Superior temporal gyrus (tissue), 1 donor: ENCODE data around the gene CAPG.
A peak's percentile ranks its signal among the peaks of the same experiment; 100 is the strongest.

Source experiments
- DNase-seq: peaks from one replicate; pipeline ENCODE4 v3.0.0-alpha.2; 2016; ENCODE audit errors: extremely low spot score

The CAPG gene

DNA sequence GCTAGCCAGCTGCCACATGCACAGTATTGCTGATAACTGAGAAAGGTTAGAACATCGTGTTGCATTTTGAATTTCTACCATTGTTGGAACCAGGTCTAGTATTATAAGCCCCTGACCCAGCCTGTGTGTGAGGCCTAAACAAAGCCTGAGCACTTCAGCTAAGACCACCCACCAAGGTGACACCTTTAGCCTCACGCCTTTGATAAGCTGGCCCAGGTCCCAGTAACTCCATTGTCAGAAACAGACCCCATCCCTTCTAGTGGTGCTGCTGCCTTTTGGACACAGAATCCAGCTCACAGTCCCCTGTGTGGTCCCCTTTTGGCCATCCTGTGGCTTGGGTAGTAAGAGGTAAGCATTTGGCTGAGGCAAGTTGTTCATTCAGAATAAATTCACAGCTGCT is 54.0 kb downstream of the CAPG start:
- DNase-seq, result no peak

DNA sequence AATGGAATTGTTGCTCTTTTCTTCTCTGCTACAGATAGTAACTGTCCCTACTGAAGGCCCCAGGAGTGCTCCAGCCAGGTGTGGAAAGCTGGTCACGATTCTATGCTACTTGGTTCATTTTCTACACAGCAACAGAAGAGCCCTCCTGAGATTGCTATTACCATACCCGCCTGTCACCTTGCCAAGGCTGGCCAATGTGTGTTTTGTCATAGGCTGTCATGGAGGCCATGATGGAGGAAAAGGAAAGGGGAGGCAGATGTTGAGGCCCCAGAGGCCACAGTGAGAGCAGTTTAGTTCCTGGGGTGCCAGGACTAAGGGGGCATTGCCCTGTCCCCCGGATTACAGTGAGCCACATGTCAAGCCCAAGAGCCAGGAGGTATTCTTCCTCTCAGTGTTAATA is 54.6 kb downstream of the CAPG start:
- DNase-seq, result no peak

DNA sequence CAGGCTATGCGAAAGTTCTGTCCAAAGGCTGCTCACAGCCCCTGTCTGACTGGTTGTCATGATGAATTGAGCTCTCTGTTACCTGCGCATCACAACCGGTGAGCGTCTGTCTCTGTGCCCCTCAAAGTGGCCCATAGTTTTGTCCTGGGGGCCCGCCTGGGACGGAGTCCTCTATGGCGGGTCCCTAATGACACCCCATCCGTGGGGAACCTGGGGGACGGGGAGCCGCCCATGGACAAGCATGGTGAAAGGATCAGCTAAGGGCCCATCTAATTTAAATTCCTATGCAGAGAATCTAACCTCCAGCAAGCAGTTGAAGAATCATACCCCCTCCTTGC is 55.1 kb downstream of the CAPG start:
- no peak for DNase-seq

DNA sequence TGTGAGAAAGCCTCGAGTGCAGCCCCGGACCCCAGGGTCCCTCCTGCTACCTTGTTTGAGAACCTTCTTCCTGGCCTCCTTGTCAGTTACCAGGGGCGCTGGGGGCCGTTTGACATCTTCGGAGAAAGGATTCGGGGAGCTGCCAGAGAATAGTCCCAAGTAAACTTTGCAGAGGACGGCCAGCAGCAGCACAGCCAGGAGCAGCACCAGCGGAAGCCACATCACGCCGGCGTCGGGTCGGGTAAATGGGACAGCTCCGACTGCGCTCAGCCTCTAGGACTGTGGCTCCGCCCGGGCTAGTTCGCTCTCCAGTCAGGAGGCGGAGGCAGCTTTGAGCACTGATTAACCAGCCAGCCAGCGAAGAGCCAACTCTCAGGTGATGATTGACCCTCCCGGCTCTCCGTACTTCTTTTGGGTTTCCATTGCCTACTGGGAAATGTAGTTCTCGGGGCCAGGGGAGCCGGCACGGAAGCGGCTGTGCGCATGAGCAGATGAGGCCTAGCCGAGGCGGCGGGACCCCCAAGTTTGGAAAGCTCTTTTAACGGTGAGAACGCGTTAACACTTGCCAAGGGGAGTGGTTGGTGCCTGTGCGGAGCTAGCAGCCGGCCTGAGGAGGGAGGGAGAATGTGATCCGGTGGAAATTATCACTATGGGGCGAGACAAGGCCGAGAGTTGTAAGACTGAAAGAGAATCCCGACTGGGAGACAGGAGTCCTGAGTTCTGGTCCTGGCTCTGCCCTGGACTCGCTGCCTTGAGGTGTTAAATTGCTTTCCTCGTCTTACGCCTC is 55.7 kb downstream of the CAPG start, which contains the start of the genes ELMOD3 and RETSAT:
Gene ELMOD3, plus strand, starts transcription at position 484 of the 787 bp plus-strand sequence. CDS start 2,430 bp downstream, outside the sequence.
Gene RETSAT, minus strand, starts transcription at position 243 of the 787 bp plus-strand sequence. Its CDS starts 21 bp downstream, at position 222.
- DNase-seq, result peak; percentile 100

DNA sequence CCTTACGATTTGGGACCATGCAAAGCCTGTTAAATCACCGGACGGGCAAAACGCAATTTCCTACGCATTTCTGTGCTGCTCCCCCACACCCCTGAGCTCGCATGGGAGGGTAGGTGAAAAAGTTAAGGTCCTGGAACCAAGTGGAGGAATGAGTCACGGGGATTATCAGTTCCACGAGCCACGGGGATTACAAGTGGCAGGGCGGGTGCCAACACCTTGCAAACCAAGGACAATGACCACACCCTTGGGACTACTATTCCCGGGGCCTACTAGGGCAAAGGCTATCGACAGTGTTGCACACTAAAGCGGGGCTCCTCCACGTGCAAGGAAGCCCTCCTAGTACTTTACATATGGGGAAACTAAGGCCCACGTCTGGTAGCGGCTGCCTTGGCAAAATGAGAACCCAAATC is 56.3 kb downstream of the CAPG start:
- DNase-seq, result no peak

DNA sequence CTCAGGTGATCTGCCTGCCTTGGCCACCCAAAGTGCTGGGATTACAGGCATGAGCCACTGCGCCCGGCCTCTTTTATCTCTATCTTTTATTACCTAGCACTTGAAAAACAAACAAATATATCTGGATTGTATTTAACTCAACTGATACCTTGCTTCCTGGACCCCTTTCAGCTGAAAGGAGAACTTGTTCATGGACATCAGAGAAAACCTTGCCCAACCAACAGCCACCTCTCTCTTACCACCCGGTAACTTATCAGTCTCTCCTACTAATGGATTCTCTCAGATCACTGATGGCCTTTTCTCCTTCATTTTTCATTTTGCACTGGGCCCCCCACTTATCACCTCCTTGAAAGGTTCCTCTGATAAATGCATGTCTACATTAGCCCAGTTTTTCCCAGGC is 62.6 kb downstream of the CAPG start:
- no peak for DNase-seq
